Measurements from ENCODE around the gene TXNDC11. TPM values are rescaled to one million over a fixed set of nuclear protein-coding genes. Genes with fewer than 3 reads are reported as not detected.

Gene TXNDC11
- total RNA-seq, 1 donor from 2014 or later = 59.4 TPM

- Histone ChIP-seq H3K4me3 (no peak overlapping the region), H3K27me3 (no peaks in the 10 kb centered on the region), H3K27ac (peak overlapping the region; percentile 81), H3K4me1 (peaks cover 47% of the 10 kb centered on the region), H3K9me3 (no peaks in the 10 kb centered on the region), H3K36me3 (peaks cover 0 to under 1% of the 10 kb centered on the region in 2 donors)
- intact Hi-C loops (cut with DNase I) = no loop called here
- TF ChIP-seq POLR2AphosphoS5 (IDR thresholded peaks at IDR 0.05; ENCODE audit: insufficient read depth in 1 of 2, low read depth in 1 of 2) (no peak), POLR2A (IDR thresholded peaks at IDR 0.05) (no peak), CTCF (IDR thresholded peaks at IDR 0.05) (no peak)
- DNase-seq (ENCODE audit: extremely low spot score in 2 of 2) = no peak
Observed at GRCh38 chr16:11784038-11784369, 41.3 kb upstream of the TXNDC11 start.

GRCh38 chr16:11783319-11784037 is 40.8 kb upstream of the TXNDC11 start:
- H3K4me1 ChIP-seq = peaks cover 47% of the 10 kb centered on the region
- H3K27me3 ChIP-seq = no peaks in the 10 kb centered on the region
- no peak for DNase-seq (ENCODE audit: extremely low spot score in 2 of 2)
- TF ChIP-seq POLR2AphosphoS5 (IDR thresholded peaks at IDR 0.05; ENCODE audit: insufficient read depth in 1 of 2, low read depth in 1 of 2) (no peak), POLR2A (IDR thresholded peaks at IDR 0.05) (no peak), CTCF (IDR thresholded peaks at IDR 0.05) (no peak)
- peaks cover 0 to 5% of the 10 kb centered on the region in 2 donors for H3K36me3 ChIP-seq
- no peaks in the 10 kb centered on the region for H3K9me3 ChIP-seq
- intact Hi-C loops (cut with DNase I) = no loop called here
- peak overlapping the region; percentile 9 to 31 for H3K4me3 ChIP-seq
- peak overlapping the region; percentile 81 for H3K27ac ChIP-seq

GRCh38 chr16:11781773-11782172 is 39.1 kb upstream of the TXNDC11 start:
- Histone ChIP-seq H3K9me3 (no peaks in the 10 kb centered on the region), H3K4me1 (peaks cover 47% of the 10 kb centered on the region), H3K27ac (peak overlapping the region; percentile 81), H3K36me3 (peaks cover 0 to 15% of the 10 kb centered on the region in 2 donors), H3K4me3 (no peak overlapping the region), H3K27me3 (no peaks in the 10 kb centered on the region)
- TF ChIP-seq POLR2AphosphoS5 (IDR thresholded peaks at IDR 0.05; ENCODE audit: insufficient read depth in 1 of 2, low read depth in 1 of 2) (no peak), POLR2A (IDR thresholded peaks at IDR 0.05) (no peak), CTCF (IDR thresholded peaks at IDR 0.05) (no peak)
- intact Hi-C loops (cut with DNase I) = no loop called here
- no peak for DNase-seq (ENCODE audit: extremely low spot score in 2 of 2)

GRCh38 chr16:11780991-11781680 is 38.5 kb upstream of the TXNDC11 start:
- intact Hi-C loops (cut with DNase I) = no loop called here
- Histone ChIP-seq H3K4me1 (peaks cover 47% of the 10 kb centered on the region), H3K9me3 (no peaks in the 10 kb centered on the region), H3K27me3 (no peaks in the 10 kb centered on the region), H3K36me3 (peaks cover 0 to 21% of the 10 kb centered on the region in 2 donors), H3K4me3 (no peak overlapping the region), H3K27ac (peak overlapping the region; percentile 81)
- DNase-seq (ENCODE audit: extremely low spot score in 2 of 2) = no peak
- TF ChIP-seq POLR2AphosphoS5 (IDR thresholded peaks at IDR 0.05; ENCODE audit: insufficient read depth in 1 of 2, low read depth in 1 of 2) (no peak), POLR2A (IDR thresholded peaks at IDR 0.05) (no peak), CTCF (IDR thresholded peaks at IDR 0.05) (no peak)

- peaks cover 36% of the 10 kb centered on the region for H3K4me1 ChIP-seq
- TF ChIP-seq CTCF (IDR thresholded peaks at IDR 0.05) (no peak), POLR2A (IDR thresholded peaks at IDR 0.05) (no peak), POLR2AphosphoS5 (IDR thresholded peaks at IDR 0.05; ENCODE audit: insufficient read depth in 1 of 2, low read depth in 1 of 2) (no peak)
- H3K36me3 ChIP-seq = peaks cover 0 to 41% of the 10 kb centered on the region in 2 donors
Observed at GRCh38 chr16:11779074-11779473, 36.4 kb upstream of the TXNDC11 start.

More at GRCh38 chr16:11779074-11779473, 36.4 kb upstream of the TXNDC11 start:
- H3K9me3 ChIP-seq = no peaks in the 10 kb centered on the region
- no peak overlapping the region for H3K27ac ChIP-seq
- intact Hi-C loops (cut with DNase I) = no loop called here
- no peak for DNase-seq (ENCODE audit: extremely low spot score in 2 of 2)
- no peaks in the 10 kb centered on the region for H3K27me3 ChIP-seq
- no peak overlapping the region for H3K4me3 ChIP-seq

Data from vagina (tissue), 2 donors.